IgD-negative memory B cell (primary cell): ENCODE measurements around the gene TBPL1. TPM values are rescaled to one million over a fixed set of nuclear protein-coding genes. Genes with fewer than 3 reads are reported as not detected.

Experiments used
- H3K27ac Mint-ChIP-seq, 3 donors: one replicate each; pipeline ENCODE4 v1.8.0; 2020 to 2022; ENCODE audit warnings: mild to moderate bottlenecking in 3 of 3, mixed read lengths in 3 of 3, moderate library complexity in 1 of 3
- H3K27me3 Mint-ChIP-seq: one replicate; pipeline ENCODE4 v1.8.0; 2021; ENCODE audit warnings: mixed read lengths
- H3K36me3 Mint-ChIP-seq: one replicate; pipeline ENCODE4 v1.8.0; 2020; ENCODE audit warnings: mild to moderate bottlenecking, mixed read lengths
- H3K4me1 Mint-ChIP-seq, 3 donors: one replicate each; pipeline ENCODE4 v1.8.0; 2020 to 2022; ENCODE audit warnings: mixed read lengths in 3 of 3, mild to moderate bottlenecking in 1 of 3
- H3K4me3 Mint-ChIP-seq, 4 donors: one replicate each; pipeline ENCODE4 v1.8.0; 2020 to 2022; ENCODE audit warnings: mild to moderate bottlenecking in 4 of 4, mixed read lengths in 4 of 4, moderate library complexity in 3 of 4
- H3K9me3 Mint-ChIP-seq, 3 donors: one replicate each; pipeline ENCODE4 v1.8.0; 2020 to 2021; ENCODE audit warnings: mixed read lengths in 3 of 3, mild to moderate bottlenecking in 1 of 3
- polyA plus RNA-seq: library from polyadenylated mRNA; unstranded; fragments of 300-500 nt; fragmentation: Illumina TruSeq; gene quantifications from one replicate; pipeline ENCODE4 v1.2.3, GENCODE V29; 2021

Gene TBPL1
- polyA plus RNA-seq, 1 donor from 2014 or later, result 56.3 TPM

- H3K27ac Mint-ChIP-seq, result peak overlapping the region in 1 of 3 donors; percentile 51
- no peaks in the 10 kb centered on the region for H3K9me3 Mint-ChIP-seq
- peaks cover 4% of the 10 kb centered on the region for H3K27me3 Mint-ChIP-seq
- no peak overlapping the region for H3K4me3 Mint-ChIP-seq
- no peaks in the 10 kb centered on the region for H3K36me3 Mint-ChIP-seq
- peaks cover 0 to 1% (median 0%) of the 10 kb centered on the region in 3 donors for H3K4me1 Mint-ChIP-seq
These were observed 46.3 kb downstream of the TBPL1 start for GRCh38 chr6:133999305-133999704.

- peaks cover 0 to 1% (median 0%) of the 10 kb centered on the region in 3 donors for H3K4me1 Mint-ChIP-seq
- no peak overlapping the region for H3K27ac Mint-ChIP-seq
- no peaks in the 10 kb centered on the region for H3K9me3 Mint-ChIP-seq
- H3K27me3 Mint-ChIP-seq, result peaks cover 4% of the 10 kb centered on the region
- no peak overlapping the region for H3K4me3 Mint-ChIP-seq
- H3K36me3 Mint-ChIP-seq, result no peaks in the 10 kb centered on the region
These were observed 47.4 kb downstream of the TBPL1 start for GRCh38 chr6:134000443-134000842.

- H3K4me1 Mint-ChIP-seq, result peaks cover 0 to 1% (median 0%) of the 10 kb centered on the region in 3 donors
- H3K27ac Mint-ChIP-seq, result no peak overlapping the region
- no peaks in the 10 kb centered on the region for H3K9me3 Mint-ChIP-seq
- peaks cover 4% of the 10 kb centered on the region for H3K27me3 Mint-ChIP-seq
- no peak overlapping the region for H3K4me3 Mint-ChIP-seq
- H3K36me3 Mint-ChIP-seq, result no peaks in the 10 kb centered on the region
These were observed 49.8 kb downstream of the TBPL1 start for GRCh38 chr6:134002821-134003220.

GRCh38 chr6:134003542-134003951, 50.5 kb downstream of the TBPL1 start:
- Mint-ChIP-seq H3K27ac (no peak overlapping the region), H3K27me3 (peaks cover 4% of the 10 kb centered on the region), H3K9me3 (no peaks in the 10 kb centered on the region), H3K36me3 (no peaks in the 10 kb centered on the region), H3K4me1 (peaks cover 0 to 1% (median 0%) of the 10 kb centered on the region in 3 donors), H3K4me3 (no peak overlapping the region)

- Mint-ChIP-seq H3K27ac (no peak overlapping the region), H3K9me3 (no peaks in the 10 kb centered on the region), H3K4me3 (no peak overlapping the region), H3K36me3 (no peaks in the 10 kb centered on the region), H3K4me1 (peaks cover 0 to under 1% (median 0%) of the 10 kb centered on the region in 3 donors), H3K27me3 (peaks cover 4% of the 10 kb centered on the region)
These were observed 51.7 kb downstream of the TBPL1 start for GRCh38 chr6:134004714-134005113.

- H3K4me1 Mint-ChIP-seq, result peaks cover 0 to 1% (median 0%) of the 10 kb centered on the region in 3 donors
- no peaks in the 10 kb centered on the region for H3K9me3 Mint-ChIP-seq
- no peaks in the 10 kb centered on the region for H3K36me3 Mint-ChIP-seq
- no peak overlapping the region for H3K4me3 Mint-ChIP-seq
- peaks cover 4% of the 10 kb centered on the region for H3K27me3 Mint-ChIP-seq
- H3K27ac Mint-ChIP-seq, result no peak overlapping the region
These were observed 52.8 kb downstream of the TBPL1 start for GRCh38 chr6:134005800-134006199.

GRCh38 chr6:134007077-134007476, 54.1 kb downstream of the TBPL1 start:
- H3K27ac Mint-ChIP-seq, result no peak overlapping the region
- H3K4me1 Mint-ChIP-seq, result peaks cover 0 to 1% (median 0%) of the 10 kb centered on the region in 3 donors
- H3K9me3 Mint-ChIP-seq, result no peaks in the 10 kb centered on the region
- no peaks in the 10 kb centered on the region for H3K36me3 Mint-ChIP-seq
- H3K4me3 Mint-ChIP-seq, result no peak overlapping the region
- H3K27me3 Mint-ChIP-seq, result peaks cover 1% of the 10 kb centered on the region

GRCh38 chr6:134009876-134010275, 56.9 kb downstream of the TBPL1 start:
- Mint-ChIP-seq H3K9me3 (no peaks in the 10 kb centered on the region), H3K4me3 (no peak overlapping the region), H3K4me1 (peaks cover 0 to 1% (median 0%) of the 10 kb centered on the region in 3 donors), H3K36me3 (peaks cover 2% of the 10 kb centered on the region), H3K27ac (no peak overlapping the region), H3K27me3 (no peaks in the 10 kb centered on the region)

GRCh38 chr6:134010400-134010799, 57.4 kb downstream of the TBPL1 start:
- Mint-ChIP-seq H3K36me3 (peaks cover 2% of the 10 kb centered on the region), H3K27me3 (no peaks in the 10 kb centered on the region), H3K4me1 (peaks cover 0 to 1% (median 0%) of the 10 kb centered on the region in 3 donors), H3K9me3 (no peaks in the 10 kb centered on the region), H3K27ac (no peak overlapping the region), H3K4me3 (no peak overlapping the region)

GRCh38 chr6:134010974-134011373, 58.0 kb downstream of the TBPL1 start:
- Mint-ChIP-seq H3K27ac (no peak overlapping the region), H3K36me3 (peaks cover 2% of the 10 kb centered on the region), H3K9me3 (no peaks in the 10 kb centered on the region), H3K4me1 (peaks cover 0 to 1% (median 0%) of the 10 kb centered on the region in 3 donors), H3K4me3 (peak overlapping the region in 1 of 4 donors; percentile 22), H3K27me3 (no peaks in the 10 kb centered on the region)

- no peaks in the 10 kb centered on the region for H3K27me3 Mint-ChIP-seq
- H3K36me3 Mint-ChIP-seq, result peaks cover 2% of the 10 kb centered on the region
- H3K9me3 Mint-ChIP-seq, result no peaks in the 10 kb centered on the region
- peaks cover 0 to 1% (median 0%) of the 10 kb centered on the region in 3 donors for H3K4me1 Mint-ChIP-seq
- no peak overlapping the region for H3K27ac Mint-ChIP-seq
- H3K4me3 Mint-ChIP-seq, result no peak overlapping the region
These were observed 61.6 kb downstream of the TBPL1 start for GRCh38 chr6:134014588-134015137.

GRCh38 chr6:134015719-134016557, 62.9 kb downstream of the TBPL1 start:
- Mint-ChIP-seq H3K36me3 (peaks cover 2% of the 10 kb centered on the region), H3K4me3 (no peak overlapping the region), H3K27ac (no peak overlapping the region), H3K27me3 (no peaks in the 10 kb centered on the region), H3K9me3 (no peaks in the 10 kb centered on the region), H3K4me1 (no peaks in the 10 kb centered on the region)

- no peaks in the 10 kb centered on the region for H3K27me3 Mint-ChIP-seq
- no peak overlapping the region for H3K27ac Mint-ChIP-seq
- peaks cover 3 to 5% (median 4%) of the 10 kb centered on the region in 3 donors for H3K4me1 Mint-ChIP-seq
- no peaks in the 10 kb centered on the region for H3K9me3 Mint-ChIP-seq
- no peak overlapping the region for H3K4me3 Mint-ChIP-seq
- peaks cover 2% of the 10 kb centered on the region for H3K36me3 Mint-ChIP-seq
These were observed 63.5 kb downstream of the TBPL1 start for GRCh38 chr6:134016558-134016814.

GRCh38 chr6:134020071-134020470, 67.0 kb downstream of the TBPL1 start:
- Mint-ChIP-seq H3K9me3 (no peaks in the 10 kb centered on the region), H3K27me3 (peaks cover 5% of the 10 kb centered on the region), H3K4me1 (peaks cover 10 to 12% (median 10%) of the 10 kb centered on the region in 3 donors), H3K4me3 (no peak overlapping the region), H3K27ac (no peak overlapping the region), H3K36me3 (no peaks in the 10 kb centered on the region)

- Mint-ChIP-seq H3K9me3 (no peaks in the 10 kb centered on the region), H3K36me3 (no peaks in the 10 kb centered on the region), H3K4me3 (no peak overlapping the region), H3K27ac (no peak overlapping the region), H3K27me3 (peaks cover 5% of the 10 kb centered on the region), H3K4me1 (peaks cover 10 to 12% (median 10%) of the 10 kb centered on the region in 3 donors)
These were observed 67.5 kb downstream of the TBPL1 start for GRCh38 chr6:134020543-134020942.

- H3K4me1 Mint-ChIP-seq, result peaks cover 10 to 12% (median 10%) of the 10 kb centered on the region in 3 donors
- no peak overlapping the region for H3K4me3 Mint-ChIP-seq
- H3K27ac Mint-ChIP-seq, result no peak overlapping the region
- H3K36me3 Mint-ChIP-seq, result no peaks in the 10 kb centered on the region
- peaks cover 5% of the 10 kb centered on the region for H3K27me3 Mint-ChIP-seq
- no peaks in the 10 kb centered on the region for H3K9me3 Mint-ChIP-seq
These were observed 67.9 kb downstream of the TBPL1 start for GRCh38 chr6:134020968-134021367.
